Uterus (tissue), 4 donors: Measurements from ENCODE around the gene LPAR1. TPM values are rescaled to one million over a fixed set of nuclear protein-coding genes. Genes with fewer than 3 reads are reported as not detected.

Experiments
- DNase-seq, 2 donors: peaks; one replicate each; pipeline ENCODE4 v3.0.0-alpha.2; 2019 to 2020
- H3K27ac ChIP-seq, 2 donors: fragments of 200-600 bp; sonication (generic); 1 replicate in 1 of 2; 2 replicates in 1 of 2; pipeline ENCODE4 v1.5.1; 2016 to 2018
- H3K27me3 ChIP-seq, 2 donors: fragments of 200-600 bp; sonication (generic); one replicate each; pipeline ENCODE4 v1.5.1; 2018 to 2019; ENCODE audit warnings: control low read depth in 1 of 2
- H3K36me3 ChIP-seq, 2 donors: fragments of 200-600 bp; sonication (generic); one replicate each; pipeline ENCODE4 v1.5.1; 2019; ENCODE audit warnings: control low read depth in 1 of 2
- H3K4me1 ChIP-seq, 2 donors: fragments of 200-600 bp; sonication (generic); one replicate each; pipeline ENCODE4 v1.5.1; 2018 to 2019; ENCODE audit warnings: control low read depth in 1 of 2
- H3K4me3 ChIP-seq, 2 donors: fragments of 200-600 bp; sonication (generic); 1 replicate in 1 of 2; 2 replicates in 1 of 2; pipeline ENCODE4 v1.5.1; 2018 to 2019; ENCODE audit warnings: mild to moderate bottlenecking in 1 of 2
- H3K9me3 ChIP-seq, 2 donors: fragments of 200-600 bp; sonication (generic); one replicate each; pipeline ENCODE4 v1.5.1; 2019; ENCODE audit warnings: control low read depth in 1 of 2
- POLR2A ChIP-seq, 2 donors: fragments of 450-650 bp; IDR thresholded peaks; one replicate each; pipeline ENCODE4 v1.6.1; 2016; ENCODE audit warnings: antibody characterized with exemption in 2 of 2, mild to moderate bottlenecking in 1 of 2, moderate library complexity in 1 of 2
- intact Hi-C: fragments of 100-400 bp; cut with DNase I; formaldehyde crosslinking; loops from one replicate; pipeline ENCODE4 v1.15.1; 2023; ENCODE audit warnings: low total_unique reads
- total RNA-seq, 4 donors: library from RNA; depleted of rRNA in 3 of 4; stranded (reverse); fragments of >200 nt in 3 of 4; gene quantifications; one replicate each; pipeline versions ENCODE4 v1.1.0 to v1.2.4, GENCODE V29; 2014 to 2023
- TF ChIP-seq, protein P1 (sequence below), 4 experiments: fragments of 200-600 bp in 2 of 4; fragments of 450-650 bp in 2 of 4; sonication (generic) in 2 of 4; IDR thresholded peaks; one replicate each; pipeline ENCODE4 v1.5.1; 2016 to 2019; ENCODE audit warnings: antibody characterized with exemption in 4 of 4, mild to moderate bottlenecking in 2 of 4, moderate library complexity in 1 of 4
- donor health status: DM: yes; HTN: yes; CAD: no.

Gene LPAR1
- total RNA-seq, 4 donors from 2014 or later: 12.3 to 68.0 (median 51.0) TPM

- H3K4me3 ChIP-seq: no peak overlapping the region
- TF ChIP-seq, protein P1, sequence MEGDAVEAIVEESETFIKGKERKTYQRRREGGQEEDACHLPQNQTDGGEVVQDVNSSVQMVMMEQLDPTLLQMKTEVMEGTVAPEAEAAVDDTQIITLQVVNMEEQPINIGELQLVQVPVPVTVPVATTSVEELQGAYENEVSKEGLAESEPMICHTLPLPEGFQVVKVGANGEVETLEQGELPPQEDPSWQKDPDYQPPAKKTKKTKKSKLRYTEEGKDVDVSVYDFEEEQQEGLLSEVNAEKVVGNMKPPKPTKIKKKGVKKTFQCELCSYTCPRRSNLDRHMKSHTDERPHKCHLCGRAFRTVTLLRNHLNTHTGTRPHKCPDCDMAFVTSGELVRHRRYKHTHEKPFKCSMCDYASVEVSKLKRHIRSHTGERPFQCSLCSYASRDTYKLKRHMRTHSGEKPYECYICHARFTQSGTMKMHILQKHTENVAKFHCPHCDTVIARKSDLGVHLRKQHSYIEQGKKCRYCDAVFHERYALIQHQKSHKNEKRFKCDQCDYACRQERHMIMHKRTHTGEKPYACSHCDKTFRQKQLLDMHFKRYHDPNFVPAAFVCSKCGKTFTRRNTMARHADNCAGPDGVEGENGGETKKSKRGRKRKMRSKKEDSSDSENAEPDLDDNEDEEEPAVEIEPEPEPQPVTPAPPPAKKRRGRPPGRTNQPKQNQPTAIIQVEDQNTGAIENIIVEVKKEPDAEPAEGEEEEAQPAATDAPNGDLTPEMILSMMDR (IDR thresholded peaks at IDR 0.05): no peak
- TF ChIP-seq POLR2A (IDR thresholded peaks at IDR 0.05): no peak
- no peak for DNase-seq
- H3K9me3 ChIP-seq: no peaks in the 10 kb centered on the region
- intact Hi-C loops: no loop called here
- no peak overlapping the region for H3K27ac ChIP-seq
- no peaks in the 10 kb centered on the region for H3K36me3 ChIP-seq
- H3K4me1 ChIP-seq: no peaks in the 10 kb centered on the region
- H3K27me3 ChIP-seq: no peaks in the 10 kb centered on the region
Observed at GRCh38 chr9:110877374-110877773, 160.9 kb downstream of the LPAR1 start.

DNA sequence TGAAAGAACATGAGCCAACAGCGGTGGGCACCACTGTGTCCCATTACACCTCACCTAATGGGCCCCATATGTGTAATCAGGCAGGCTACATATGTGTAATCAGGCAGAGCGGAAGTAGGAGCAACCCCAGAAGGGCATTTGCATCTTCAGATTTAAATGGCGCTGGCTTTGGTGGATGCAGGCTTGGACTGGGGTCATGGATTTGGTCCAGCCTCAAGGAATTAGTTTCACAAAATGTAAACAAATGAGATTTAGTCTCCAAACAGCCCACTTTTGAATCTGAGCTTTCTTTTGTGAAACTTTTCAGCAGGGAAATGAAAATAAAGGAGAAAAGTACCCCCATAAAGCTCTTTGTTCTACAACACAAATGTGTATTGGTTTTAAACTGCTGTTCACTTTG lies 161.3 kb downstream of the LPAR1 start:
- H3K27ac ChIP-seq: no peak overlapping the region
- no peak for TF ChIP-seq POLR2A (IDR thresholded peaks at IDR 0.05)
- TF ChIP-seq, protein P1 (IDR thresholded peaks at IDR 0.05): no peak
- intact Hi-C loops: no loop called here
- H3K9me3 ChIP-seq: no peaks in the 10 kb centered on the region
- no peak overlapping the region for H3K4me3 ChIP-seq
- H3K36me3 ChIP-seq: no peaks in the 10 kb centered on the region
- no peaks in the 10 kb centered on the region for H3K27me3 ChIP-seq
- no peak for DNase-seq
- no peaks in the 10 kb centered on the region for H3K4me1 ChIP-seq

DNA sequence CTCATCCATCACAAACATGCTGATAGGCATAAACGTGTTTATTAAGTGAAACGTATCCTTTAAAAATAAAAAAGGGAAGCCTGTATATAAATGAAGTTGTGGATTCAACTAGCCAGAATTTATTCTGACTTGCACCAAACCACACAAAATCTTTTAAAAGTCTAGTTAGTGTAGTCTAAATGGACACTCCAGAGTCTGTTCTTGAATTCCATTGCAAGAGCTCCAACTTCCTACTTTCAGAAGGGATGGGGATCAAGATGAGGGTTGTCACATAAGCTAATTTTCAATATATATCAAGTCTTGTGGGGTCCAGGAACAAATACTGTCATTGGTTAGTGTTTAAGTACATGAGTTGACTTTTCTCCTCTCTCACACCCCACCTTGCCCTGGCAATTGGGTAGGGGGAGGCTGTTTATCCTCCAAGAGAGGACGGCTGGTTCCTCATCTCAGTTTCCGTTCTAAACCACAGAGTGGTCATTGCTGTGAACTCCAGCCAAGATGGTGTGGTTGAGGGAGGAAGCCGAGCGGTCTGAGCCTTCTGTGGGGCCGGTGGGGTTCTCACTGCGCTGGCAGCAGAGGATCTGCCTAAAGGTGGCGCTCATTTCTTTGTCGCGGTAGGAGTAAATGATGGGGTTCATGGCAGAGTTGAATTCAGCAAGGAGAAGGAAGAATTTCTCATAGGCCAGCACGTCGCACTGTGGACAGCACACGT lies 163.2 kb downstream of the LPAR1 start:
- Histone ChIP-seq H3K36me3 (no peaks in the 10 kb centered on the region), H3K4me3 (no peak overlapping the region), H3K27me3 (no peaks in the 10 kb centered on the region), H3K9me3 (no peaks in the 10 kb centered on the region), H3K27ac (no peak overlapping the region), H3K4me1 (no peaks in the 10 kb centered on the region)
- no peak for TF ChIP-seq POLR2A (IDR thresholded peaks at IDR 0.05)
- TF ChIP-seq, protein P1 (IDR thresholded peaks at IDR 0.05): no peak
- intact Hi-C loops: no loop called here
- no peak for DNase-seq

DNA sequence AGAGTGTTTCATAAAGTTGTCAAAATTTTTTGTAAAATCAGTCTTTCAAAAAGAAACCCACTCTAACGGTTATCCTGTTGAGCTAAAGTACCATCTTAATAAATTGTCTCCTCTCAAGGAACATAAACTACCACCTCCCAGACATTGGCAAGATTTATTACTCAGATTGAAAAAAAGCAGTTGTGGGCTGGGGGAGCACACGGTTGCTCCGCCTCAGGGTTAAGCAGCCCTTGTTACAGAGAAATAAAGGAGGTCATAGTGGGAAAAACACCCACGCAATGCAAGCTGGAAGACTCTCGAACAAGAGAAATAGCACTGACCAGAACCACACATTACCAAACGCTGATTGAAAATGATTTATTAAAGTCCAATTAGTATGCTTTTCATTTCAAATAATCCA lies 165.3 kb downstream of the LPAR1 start:
- Histone ChIP-seq H3K27ac (no peak overlapping the region), H3K4me1 (no peaks in the 10 kb centered on the region)
- intact Hi-C loops: no loop called here

GRCh38 chr9:110871736-110872135 lies 166.5 kb downstream of the LPAR1 start:
- no peaks in the 10 kb centered on the region for H3K4me1 ChIP-seq
- no peaks in the 10 kb centered on the region for H3K27me3 ChIP-seq
- no peak for DNase-seq
- no peak overlapping the region for H3K4me3 ChIP-seq
- H3K36me3 ChIP-seq: no peaks in the 10 kb centered on the region
- TF ChIP-seq, protein P1 (IDR thresholded peaks at IDR 0.05): no peak
- TF ChIP-seq POLR2A (IDR thresholded peaks at IDR 0.05): no peak
- H3K9me3 ChIP-seq: no peaks in the 10 kb centered on the region
- intact Hi-C loops: no loop called here
- H3K27ac ChIP-seq: no peak overlapping the region

More for the DNA sequence above, 165.3 kb downstream of the LPAR1 start:
- DNase-seq: no peak
- Histone ChIP-seq H3K36me3 (no peaks in the 10 kb centered on the region), H3K9me3 (no peaks in the 10 kb centered on the region), H3K4me3 (no peak overlapping the region), H3K27me3 (no peaks in the 10 kb centered on the region)
- no peak for TF ChIP-seq POLR2A (IDR thresholded peaks at IDR 0.05)
- TF ChIP-seq, protein P1 (IDR thresholded peaks at IDR 0.05): no peak
